HCT116 (cell line): ENCODE results near the gene RGN. TPM values are rescaled to one million over a fixed set of nuclear protein-coding genes. Genes with fewer than 3 reads are reported as not detected.

Source experiments
- ATAC-seq: fragments of 200-7000 bp; cut with Tn5 transposase; 2 replicates; pipeline ENCODE4 v1.9.1; 2020; ENCODE audit warnings: mild to moderate bottlenecking, moderate library complexity
- BruUV-seq: library from RNA; stranded (reverse); fragments of 400-500 nt; replicated peaks from 2 replicates; lab custom pipeline; 2021; lab: Mats Ljungman, UMichigan
- CTCF ChIA-PET: fragments of 300-600 bp; sonication (Branson Sonifier 250); formaldehyde crosslinking; loops from one replicate; lab custom pipeline; 2021; ENCODE audit warnings: antibody characterized with exemption; lab: Charles Lee
- POLR2A ChIA-PET: fragments of 300-600, 350-600 bp; sonication (Branson Sonifier 250); formaldehyde crosslinking; loops from one replicate; lab custom pipeline; 2021; ENCODE audit warnings: antibody characterized with exemption; lab: Charles Lee
- RAD21 ChIA-PET, 2 experiments: fragments of 300-600 bp; sonication (Branson Sonifier 250); formaldehyde crosslinking; loops; one replicate each; lab custom pipeline; 2023; ENCODE audit warnings: low total read pairs in 2 of 2; ENCODE audit not compliant: uncharacterized antibody in 2 of 2, unreplicated experiment in 2 of 2, low non-redundant PET in 1 of 2; lab: Charles Lee
- DNase-seq: peaks from one replicate; pipeline ENCODE4 v3.0.0-alpha.2; 2010; ENCODE audit warnings: low read depth, low spot score
- H2AFZ ChIP-seq: fragments of 200-600 bp; shearing (Covaris generic), sonication (generic); 2 replicates; pipeline ENCODE4 v1.6.1; 2017; ENCODE audit warnings: low read depth, mixed run types, mixed read lengths, antibody characterized with exemption, low read length; ENCODE audit not compliant: poor library complexity, severe bottlenecking
- H3K27ac ChIP-seq: 2 replicates; pipeline ENCODE4 v1.5.1; 2012; ENCODE audit warnings: low read depth, low read length
- H3K27me3 ChIP-seq: fragments of 200-600 bp; sonication (generic); 2 replicates; pipeline ENCODE4 v1.6.1; 2016; ENCODE audit warnings: mixed run types, low read length, mixed read lengths; ENCODE audit not compliant: insufficient read depth
- H3K36me3 ChIP-seq, 2 experiments: fragments of 200-500 bp in 1 of 2; fragments of 200-600 bp in 1 of 2; sonication (Bioruptor generic) in 1 of 2; sonication (generic) in 1 of 2; 2 replicates each; pipeline versions ENCODE4 v1.5.1 to v1.6.1; 2014 to 2016; ENCODE audit warnings: low read length in 2 of 2, inconsistent platforms in 1 of 2, mixed read lengths in 1 of 2, mixed run types in 1 of 2; ENCODE audit not compliant: insufficient read depth in 2 of 2, control insufficient read depth in 1 of 2
- H3K4me1 ChIP-seq, 2 experiments: fragments of 200-600 bp in 1 of 2; sonication (generic) in 1 of 2; 2 replicates each; pipeline versions ENCODE4 v1.5.1 to v1.6.1; 2012 to 2017; ENCODE audit warnings: low read length in 2 of 2, inconsistent platforms in 1 of 2, mild to moderate bottlenecking in 1 of 2, mixed read lengths in 1 of 2, mixed run types in 1 of 2, moderate library complexity in 1 of 2; ENCODE audit not compliant: insufficient read depth in 2 of 2, control insufficient read depth in 1 of 2
- H3K4me2 ChIP-seq: fragments of 200-600 bp; sonication (generic); 2 replicates; pipeline ENCODE4 v1.6.1; 2017; ENCODE audit warnings: mixed run types, low read length, mixed read lengths
- H3K4me3 ChIP-seq, 2 experiments: fragments of 200-600 bp in 1 of 2; sonication (generic) in 1 of 2; replicated peaks in 1 of 2; 2 replicates each; pipeline ENCODE4 v1.5.1; 2011 to 2016; ENCODE audit warnings: low read length in 2 of 2, control low read depth in 1 of 2, low read depth in 1 of 2, mild to moderate bottlenecking in 1 of 2, mixed read lengths in 1 of 2, mixed run types in 1 of 2
- H3K79me2 ChIP-seq: fragments of 200-600 bp; sonication (generic); 2 replicates; pipeline ENCODE4 v1.6.1; 2017; ENCODE audit warnings: mild to moderate bottlenecking, mixed run types, low read length, moderate library complexity, mixed read lengths; ENCODE audit not compliant: insufficient read depth
- H3K9ac ChIP-seq: fragments of 200-600 bp; sonication (generic); 2 replicates; pipeline ENCODE4 v1.6.1; 2016; ENCODE audit warnings: low read length, mixed read lengths
- H3K9me2 ChIP-seq: fragments of 200-600 bp; sonication (generic), shearing (Covaris generic); 2 replicates; pipeline ENCODE4 v1.6.1; 2017; ENCODE audit warnings: mixed run types, mild to moderate bottlenecking, moderate library complexity; ENCODE audit not compliant: insufficient read depth
- H3K9me3 ChIP-seq, 2 experiments: fragments of 200-500 bp in 1 of 2; fragments of 200-600 bp in 1 of 2; sonication (Bioruptor generic) in 1 of 2; sonication (generic) in 1 of 2; 2 replicates each; pipeline ENCODE4 v1.6.1; 2014 to 2017; ENCODE audit warnings: low read length in 2 of 2, mixed read lengths in 2 of 2, inconsistent platforms in 1 of 2, low read depth in 1 of 2, mild to moderate bottlenecking in 1 of 2, mixed run types in 1 of 2, moderate library complexity in 1 of 2; ENCODE audit not compliant: control insufficient read depth in 1 of 2, insufficient read depth in 1 of 2
- H4K20me1 ChIP-seq: fragments of 200-600 bp; sonication (generic), shearing (Covaris generic); 2 replicates; pipeline ENCODE4 v1.6.1; 2017; ENCODE audit warnings: mixed run types, mild to moderate bottlenecking, moderate library complexity; ENCODE audit not compliant: insufficient read depth
- CEBPB ChIP-seq: IDR thresholded peaks from 2 replicates; pipeline ENCODE4 v1.6.1; 2012; ENCODE audit warnings: low read depth
- EGR1 ChIP-seq: IDR thresholded peaks from 2 replicates; pipeline ENCODE4 v1.6.1; 2012; ENCODE audit warnings: low read depth
- ELF1 ChIP-seq: IDR thresholded peaks from 2 replicates; pipeline ENCODE4 v1.6.1; 2012; ENCODE audit warnings: low read depth, borderline replicate concordance
- EZH2 ChIP-seq: fragments of 200-600 bp; sonication (generic); IDR thresholded peaks from 2 replicates; pipeline ENCODE4 v1.6.1; 2017; ENCODE audit warnings: antibody characterized with exemption, mixed run types
- EZH2phosphoT487 ChIP-seq: fragments of 200-600 bp; IDR thresholded peaks from 2 replicates; pipeline ENCODE4 v1.6.1; 2018; ENCODE audit warnings: antibody characterized with exemption, borderline replicate concordance
- FOSL1 ChIP-seq: IDR thresholded peaks from 2 replicates; pipeline ENCODE4 v1.6.1; 2012; ENCODE audit warnings: low read depth
- POLR2A ChIP-seq: IDR thresholded peaks from 2 replicates; pipeline ENCODE4 v1.7.0; 2011; ENCODE audit warnings: borderline replicate concordance; ENCODE audit not compliant: insufficient read depth, insufficient read length; ENCODE audit errors: extremely low read depth
- POLR2AphosphoS5 ChIP-seq: IDR thresholded peaks from 2 replicates; pipeline ENCODE4 v1.6.1; 2011; ENCODE audit warnings: mild to moderate bottlenecking, low read depth, low read length, moderate library complexity
- RAD21 ChIP-seq: IDR thresholded peaks from 2 replicates; pipeline ENCODE4 v1.6.1; 2012; ENCODE audit warnings: low read depth, mild to moderate bottlenecking
- SIN3A ChIP-seq: IDR thresholded peaks from 2 replicates; pipeline ENCODE4 v1.6.1; 2012; ENCODE audit warnings: low read depth
- SP1 ChIP-seq: IDR thresholded peaks from 2 replicates; pipeline ENCODE4 v1.6.1; 2012; ENCODE audit warnings: low read depth
- SRF ChIP-seq: IDR thresholded peaks from 2 replicates; pipeline ENCODE4 v1.6.1; 2012; ENCODE audit warnings: low read depth
- TCF7L2 ChIP-seq: IDR thresholded peaks from 2 replicates; pipeline ENCODE4 v1.7.0; 2011; ENCODE audit warnings: borderline replicate concordance, inconsistent platforms; ENCODE audit not compliant: insufficient read depth, insufficient read length; ENCODE audit errors: extremely low read depth
- YY1 ChIP-seq: IDR thresholded peaks from 2 replicates; pipeline ENCODE4 v1.6.1; 2011; ENCODE audit warnings: low read length, low read depth, moderate library complexity, mild to moderate bottlenecking; ENCODE audit not compliant: insufficient replicate concordance; ENCODE audit errors: extremely low read depth
- ZFX ChIP-seq: fragments of 450-650 bp; IDR thresholded peaks from 2 replicates; pipeline ENCODE4 v1.6.1; 2017
- intact Hi-C: fragments of 100-400 bp; cut with micrococcal nuclease; formaldehyde crosslinking; loops from 2 replicates; pipeline ENCODE4 v1.10.0; 2022
- total RNA-seq: library from RNA; stranded (reverse); gene quantifications from one replicate; pipeline ENCODE4 v1.2.1, GENCODE V29; 2021; ENCODE audit not compliant: unreplicated experiment
- TF ChIP-seq, protein P1 (sequence below): IDR thresholded peaks from 2 replicates; pipeline ENCODE4 v1.6.1; 2012
- TF ChIP-seq, protein P2 (sequence below): IDR thresholded peaks from 2 replicates; pipeline ENCODE4 v1.6.1; 2011; ENCODE audit warnings: mild to moderate bottlenecking, low read length, moderate library complexity; ENCODE audit not compliant: insufficient replicate concordance; ENCODE audit errors: extremely low read depth
- TF ChIP-seq, protein P3 (sequence below): IDR thresholded peaks from 2 replicates; pipeline ENCODE4 v1.6.1; 2012; ENCODE audit warnings: low read depth

The RGN gene
- total RNA-seq, 1 experiment from 2014 or later: not detected

DNA sequence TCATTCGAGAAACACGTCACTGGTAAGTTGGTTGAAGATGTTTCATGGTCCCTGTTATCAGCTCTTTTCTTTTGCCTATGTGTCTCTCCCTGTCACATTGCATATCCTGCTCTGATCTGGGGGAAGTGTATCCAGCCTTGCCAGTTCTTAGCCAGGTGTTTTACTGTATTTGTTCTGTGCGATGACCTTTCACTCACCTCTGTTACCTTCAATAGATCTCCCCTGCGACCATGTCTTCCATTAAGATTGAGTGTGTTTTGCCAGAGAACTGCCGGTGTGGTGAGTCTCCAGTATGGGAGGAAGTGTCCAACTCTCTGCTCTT lies 2.6 kb downstream of the RGN start:
- TF ChIP-seq POLR2AphosphoS5 (no peak), RAD21 (no peak), EGR1 (no peak), SRF (no peak), ZFX (no peak), SIN3A (no peak), YY1 (no peak), TCF7L2 (no peak), EZH2phosphoT487 (no peak), FOSL1 (no peak), POLR2A (no peak), SP1 (no peak), EZH2 (no peak), ELF1 (no peak), CEBPB (no peak)
- TF ChIP-seq, protein P1, sequence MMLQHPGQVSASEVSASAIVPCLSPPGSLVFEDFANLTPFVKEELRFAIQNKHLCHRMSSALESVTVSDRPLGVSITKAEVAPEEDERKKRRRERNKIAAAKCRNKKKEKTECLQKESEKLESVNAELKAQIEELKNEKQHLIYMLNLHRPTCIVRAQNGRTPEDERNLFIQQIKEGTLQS: no peak
- TF ChIP-seq, protein P2, sequence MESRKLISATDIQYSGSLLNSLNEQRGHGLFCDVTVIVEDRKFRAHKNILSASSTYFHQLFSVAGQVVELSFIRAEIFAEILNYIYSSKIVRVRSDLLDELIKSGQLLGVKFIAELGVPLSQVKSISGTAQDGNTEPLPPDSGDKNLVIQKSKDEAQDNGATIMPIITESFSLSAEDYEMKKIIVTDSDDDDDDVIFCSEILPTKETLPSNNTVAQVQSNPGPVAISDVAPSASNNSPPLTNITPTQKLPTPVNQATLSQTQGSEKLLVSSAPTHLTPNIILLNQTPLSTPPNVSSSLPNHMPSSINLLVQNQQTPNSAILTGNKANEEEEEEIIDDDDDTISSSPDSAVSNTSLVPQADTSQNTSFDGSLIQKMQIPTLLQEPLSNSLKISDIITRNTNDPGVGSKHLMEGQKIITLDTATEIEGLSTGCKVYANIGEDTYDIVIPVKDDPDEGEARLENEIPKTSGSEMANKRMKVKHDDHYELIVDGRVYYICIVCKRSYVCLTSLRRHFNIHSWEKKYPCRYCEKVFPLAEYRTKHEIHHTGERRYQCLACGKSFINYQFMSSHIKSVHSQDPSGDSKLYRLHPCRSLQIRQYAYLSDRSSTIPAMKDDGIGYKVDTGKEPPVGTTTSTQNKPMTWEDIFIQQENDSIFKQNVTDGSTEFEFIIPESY: no peak
- TF ChIP-seq, protein P3, sequence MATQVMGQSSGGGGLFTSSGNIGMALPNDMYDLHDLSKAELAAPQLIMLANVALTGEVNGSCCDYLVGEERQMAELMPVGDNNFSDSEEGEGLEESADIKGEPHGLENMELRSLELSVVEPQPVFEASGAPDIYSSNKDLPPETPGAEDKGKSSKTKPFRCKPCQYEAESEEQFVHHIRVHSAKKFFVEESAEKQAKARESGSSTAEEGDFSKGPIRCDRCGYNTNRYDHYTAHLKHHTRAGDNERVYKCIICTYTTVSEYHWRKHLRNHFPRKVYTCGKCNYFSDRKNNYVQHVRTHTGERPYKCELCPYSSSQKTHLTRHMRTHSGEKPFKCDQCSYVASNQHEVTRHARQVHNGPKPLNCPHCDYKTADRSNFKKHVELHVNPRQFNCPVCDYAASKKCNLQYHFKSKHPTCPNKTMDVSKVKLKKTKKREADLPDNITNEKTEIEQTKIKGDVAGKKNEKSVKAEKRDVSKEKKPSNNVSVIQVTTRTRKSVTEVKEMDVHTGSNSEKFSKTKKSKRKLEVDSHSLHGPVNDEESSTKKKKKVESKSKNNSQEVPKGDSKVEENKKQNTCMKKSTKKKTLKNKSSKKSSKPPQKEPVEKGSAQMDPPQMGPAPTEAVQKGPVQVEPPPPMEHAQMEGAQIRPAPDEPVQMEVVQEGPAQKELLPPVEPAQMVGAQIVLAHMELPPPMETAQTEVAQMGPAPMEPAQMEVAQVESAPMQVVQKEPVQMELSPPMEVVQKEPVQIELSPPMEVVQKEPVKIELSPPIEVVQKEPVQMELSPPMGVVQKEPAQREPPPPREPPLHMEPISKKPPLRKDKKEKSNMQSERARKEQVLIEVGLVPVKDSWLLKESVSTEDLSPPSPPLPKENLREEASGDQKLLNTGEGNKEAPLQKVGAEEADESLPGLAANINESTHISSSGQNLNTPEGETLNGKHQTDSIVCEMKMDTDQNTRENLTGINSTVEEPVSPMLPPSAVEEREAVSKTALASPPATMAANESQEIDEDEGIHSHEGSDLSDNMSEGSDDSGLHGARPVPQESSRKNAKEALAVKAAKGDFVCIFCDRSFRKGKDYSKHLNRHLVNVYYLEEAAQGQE: no peak
- no TSS peak for BruUV-seq
- no peaks in the 10 kb centered on the region for H3K36me3 ChIP-seq
- H4K20me1 ChIP-seq: no peaks in the 10 kb centered on the region
- H2AFZ ChIP-seq: no peak overlapping the region
- no peak overlapping the region for H3K4me3 ChIP-seq
- ATAC-seq (no peak), DNase-seq (no peak)
- H3K4me2 ChIP-seq: no peak overlapping the region
- H3K4me1 ChIP-seq: no peaks in the 10 kb centered on the region
- ChIA-PET POLR2A (no interaction called here), RAD21 (interaction anchor here in 1 of 2 experiments (0.6 kb wide), 1 partner anchor 66 kb away, joined by 3 read pairs; no protein-coding TSS in a partner anchor), CTCF (interaction anchor here (1.2 kb wide), 1 partner anchor 13 kb away, joined by 3 read pairs; no protein-coding TSS in a partner anchor)
- intact Hi-C loops: no loop called here
- H3K27ac ChIP-seq: no peak overlapping the region
- no peak overlapping the region for H3K9ac ChIP-seq
- H3K9me3 ChIP-seq: no peaks in the 10 kb centered on the region
- no peaks in the 10 kb centered on the region for H3K79me2 ChIP-seq
- no peaks in the 10 kb centered on the region for H3K9me2 ChIP-seq
- H3K27me3 ChIP-seq: no peaks in the 10 kb centered on the region
